ENCODE measurements around the gene ASXL1. TPM values are rescaled to one million over a fixed set of nuclear protein-coding genes. Genes with fewer than 3 reads are reported as not detected.

ASXL1 gene
- total and polyA plus RNA-seq, 2 experiments from 2014 or later: 10.4 to 29.0 TPM

DNA sequence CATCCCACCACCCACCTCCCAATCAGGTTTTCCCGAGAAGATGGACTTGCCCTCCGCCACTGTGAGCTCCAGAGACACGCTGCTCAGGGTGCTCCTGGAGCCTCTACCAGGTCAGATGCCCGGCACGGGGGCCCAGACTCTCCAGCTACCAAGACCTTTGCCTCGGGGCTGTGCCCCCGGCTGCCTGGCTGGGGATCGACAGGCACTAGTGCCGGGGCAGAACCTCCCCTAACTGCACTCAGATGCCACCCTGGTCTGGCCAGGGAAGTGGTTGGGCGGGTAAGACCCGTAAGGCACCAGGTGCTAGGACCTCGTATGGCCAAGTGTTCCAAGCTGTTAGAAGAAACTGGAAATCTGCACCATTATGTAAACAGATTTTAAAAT, 100.7 kb downstream of the ASXL1 start:
- Histone ChIP-seq H3K4me3 (no peak overlapping the region), H3K9me2 (ENCODE audit: insufficient read depth) (no peaks in the 10 kb centered on the region), H3K27ac (ENCODE audit: low read depth) (no peak overlapping the region), H4K20me1 (replicated peaks; ENCODE audit: insufficient read depth) (peaks cover 35% of the 10 kb centered on the region), H3F3A (replicated peaks; ENCODE audit: low read depth) (0 out of 2 replicates have a peak, but pooled peaks cover 15% of the 10 kb centered on the region), H3K4me1 (ENCODE audit: insufficient read depth) (peaks cover 21% of the 10 kb centered on the region), H3K4me2 (no peak overlapping the region), H3K27me3 (ENCODE audit: insufficient read depth) (no peaks in the 10 kb centered on the region), H2AFZ (no peak overlapping the region), H3K36me3 (ENCODE audit: insufficient read depth) (peaks cover 4% of the 10 kb centered on the region; the same call in 1 of the 2 replicates), H3K79me2 (replicated peaks; ENCODE audit: insufficient read depth) (0 out of 2 replicates have a peak, but pooled peaks cover 9% of the 10 kb centered on the region)
- no peak overlapping the region for H3K27ac Mint-ChIP-seq
- no peak overlapping the region for H3K4me3 Mint-ChIP-seq
- H3K4me1 Mint-ChIP-seq: peaks cover 20% of the 10 kb centered on the region; the same call in 2 of the 3 replicates
- no peaks in the 10 kb centered on the region for H3K9me3 Mint-ChIP-seq
- peaks cover 17% of the 10 kb centered on the region for H3K27me3 Mint-ChIP-seq (ENCODE audit: insufficient read depth, low read depth, poor library complexity)
- peaks cover 6% of the 10 kb centered on the region; the same call in 1 of the 3 replicates for H3K36me3 Mint-ChIP-seq (ENCODE audit: low read depth)
- no peak for TF ChIP-seq NANOG (IDR thresholded peaks at IDR 0.05; ENCODE audit: borderline replicate concordance)
- TF ChIP-seq, protein P1, sequence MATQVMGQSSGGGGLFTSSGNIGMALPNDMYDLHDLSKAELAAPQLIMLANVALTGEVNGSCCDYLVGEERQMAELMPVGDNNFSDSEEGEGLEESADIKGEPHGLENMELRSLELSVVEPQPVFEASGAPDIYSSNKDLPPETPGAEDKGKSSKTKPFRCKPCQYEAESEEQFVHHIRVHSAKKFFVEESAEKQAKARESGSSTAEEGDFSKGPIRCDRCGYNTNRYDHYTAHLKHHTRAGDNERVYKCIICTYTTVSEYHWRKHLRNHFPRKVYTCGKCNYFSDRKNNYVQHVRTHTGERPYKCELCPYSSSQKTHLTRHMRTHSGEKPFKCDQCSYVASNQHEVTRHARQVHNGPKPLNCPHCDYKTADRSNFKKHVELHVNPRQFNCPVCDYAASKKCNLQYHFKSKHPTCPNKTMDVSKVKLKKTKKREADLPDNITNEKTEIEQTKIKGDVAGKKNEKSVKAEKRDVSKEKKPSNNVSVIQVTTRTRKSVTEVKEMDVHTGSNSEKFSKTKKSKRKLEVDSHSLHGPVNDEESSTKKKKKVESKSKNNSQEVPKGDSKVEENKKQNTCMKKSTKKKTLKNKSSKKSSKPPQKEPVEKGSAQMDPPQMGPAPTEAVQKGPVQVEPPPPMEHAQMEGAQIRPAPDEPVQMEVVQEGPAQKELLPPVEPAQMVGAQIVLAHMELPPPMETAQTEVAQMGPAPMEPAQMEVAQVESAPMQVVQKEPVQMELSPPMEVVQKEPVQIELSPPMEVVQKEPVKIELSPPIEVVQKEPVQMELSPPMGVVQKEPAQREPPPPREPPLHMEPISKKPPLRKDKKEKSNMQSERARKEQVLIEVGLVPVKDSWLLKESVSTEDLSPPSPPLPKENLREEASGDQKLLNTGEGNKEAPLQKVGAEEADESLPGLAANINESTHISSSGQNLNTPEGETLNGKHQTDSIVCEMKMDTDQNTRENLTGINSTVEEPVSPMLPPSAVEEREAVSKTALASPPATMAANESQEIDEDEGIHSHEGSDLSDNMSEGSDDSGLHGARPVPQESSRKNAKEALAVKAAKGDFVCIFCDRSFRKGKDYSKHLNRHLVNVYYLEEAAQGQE (IDR thresholded peaks at IDR 0.05; ENCODE audit: unreplicated experiment): no peak
- TF ChIP-seq ZNF331 (CRISPR knock-in tag; IDR thresholded peaks at IDR 0.05; ENCODE audit: low read depth): no peak
- TF ChIP-seq CTCF (conservative IDR thresholded peaks at IDR 0.05; ENCODE audit: low read depth in 2 of 2): no peak
- TF ChIP-seq ZNF462 (CRISPR knock-in tag; IDR thresholded peaks at IDR 0.05): no peak
- ATAC-seq: no peak
- DNase-seq (ENCODE audit: low spot score): no peak

Measured in GM23338 (cell line).